Keratinocyte (primary cell): ENCODE results near the gene NMT1. TPM values are rescaled to one million over a fixed set of nuclear protein-coding genes. Genes with fewer than 3 reads are reported as not detected.

Experiments used
- DNase-seq: peaks from one replicate; pipeline ENCODE4 v3.0.0-alpha.2; 2011; ENCODE audit warnings: low read depth, missing footprints, low spot score
- FAIRE-seq: peaks from 2 replicates; lab custom pipeline; 2011; peaks lifted over from hg19 to GRCh38; lab: Jason Lieb, UNC
- H2AFZ ChIP-seq: 2 replicates; pipeline ENCODE4 v1.6.0; 2012; ENCODE audit warnings: low read length, control low read depth, inconsistent platforms; ENCODE audit not compliant: control insufficient read depth
- H3K27ac ChIP-seq: 2 replicates; pipeline ENCODE4 v1.5.1; 2011; ENCODE audit warnings: low read length; ENCODE audit not compliant: control insufficient read depth, insufficient read depth
- H3K27me3 ChIP-seq: 3 replicates; pipeline ENCODE4 v1.6.0; 2011; ENCODE audit warnings: low read length; ENCODE audit not compliant: control insufficient read depth, insufficient read depth; ENCODE audit errors: extremely low read depth
- H3K36me3 ChIP-seq, 2 experiments: 2 replicates in 1 of 2; 3 replicates in 1 of 2; pipeline ENCODE4 v1.5.1; 2011; ENCODE audit warnings: low read length in 2 of 2, mild to moderate bottlenecking in 1 of 2; ENCODE audit not compliant: control insufficient read depth in 2 of 2, insufficient read depth in 2 of 2; ENCODE audit errors: extremely low read depth in 1 of 2
- H3K4me1 ChIP-seq: 3 replicates; pipeline ENCODE4 v1.5.1; 2011; ENCODE audit warnings: low read length; ENCODE audit not compliant: control insufficient read depth, insufficient read depth; ENCODE audit errors: extremely low read depth
- H3K4me2 ChIP-seq: 3 replicates; pipeline ENCODE4 v1.6.0; 2011; ENCODE audit warnings: low read depth, low read length; ENCODE audit not compliant: control insufficient read depth, insufficient read depth; ENCODE audit errors: extremely low read depth
- H3K4me3 ChIP-seq, 3 experiments: fragments of 200-600 bp in 1 of 3; sonication (generic) in 1 of 3; 2 replicates in 2 of 3; 3 replicates in 1 of 3; pipeline ENCODE4 v1.5.1; 2011 to 2016; ENCODE audit warnings: low read length in 3 of 3, mild to moderate bottlenecking in 3 of 3, control low read depth in 2 of 3, inconsistent platforms in 1 of 3, low read depth in 1 of 3, mixed read lengths in 1 of 3, mixed run types in 1 of 3, moderate library complexity in 1 of 3; ENCODE audit not compliant: control insufficient read depth in 2 of 3, insufficient read depth in 2 of 3; ENCODE audit errors: extremely low read depth in 1 of 3
- H3K79me2 ChIP-seq: 2 replicates; pipeline ENCODE4 v1.6.0; 2012; ENCODE audit warnings: low read length; ENCODE audit not compliant: control insufficient read depth, insufficient read depth
- H3K9ac ChIP-seq: 3 replicates; pipeline ENCODE4 v1.6.0; 2011; ENCODE audit warnings: low read length; ENCODE audit not compliant: control insufficient read depth, insufficient read depth; ENCODE audit errors: extremely low read depth
- H3K9me1 ChIP-seq: 3 replicates; pipeline ENCODE4 v1.6.0; 2011; ENCODE audit warnings: low read length; ENCODE audit not compliant: control insufficient read depth, insufficient read depth; ENCODE audit errors: extremely low read depth
- H3K9me3 ChIP-seq: 2 replicates; pipeline ENCODE4 v1.5.1; 2012; ENCODE audit warnings: low read depth, low read length; ENCODE audit not compliant: control insufficient read depth
- H4K20me1 ChIP-seq: 3 replicates; pipeline ENCODE4 v1.6.0; 2011; ENCODE audit warnings: low read length; ENCODE audit not compliant: control insufficient read depth, insufficient read depth; ENCODE audit errors: extremely low read depth
- CTCF ChIP-seq, 3 experiments: IDR thresholded peaks in 1 of 3; conservative IDR thresholded peaks in 1 of 3; optimal IDR thresholded peaks in 1 of 3; 2 replicates in 2 of 3; 3 replicates in 1 of 3; pipeline versions ENCODE3 to v1.5.1; 2011; ENCODE audit warnings: low read length in 3 of 3, mild to moderate bottlenecking in 3 of 3, moderate library complexity in 2 of 3, control low read depth in 1 of 3, inconsistent platforms in 1 of 3; ENCODE audit not compliant: insufficient read depth in 2 of 3; ENCODE audit errors: extremely low read depth in 1 of 3
- EZH2 ChIP-seq: IDR thresholded peaks from one replicate; pipeline ENCODE4 v1.6.1; 2012; ENCODE audit warnings: inconsistent platforms, mild to moderate bottlenecking, low read length, moderate library complexity
- dilution Hi-C: fragments of 300-500 bp; cut with MboI; formaldehyde crosslinking; loops from one replicate; pipeline ENCODE4 v1.7.0; 2020; ENCODE audit warnings: low sequenced_read_pairs; ENCODE audit not compliant: extremely low pct_ligation_motif_present
- polyA plus RNA-seq, 5 experiments: library from polyadenylated mRNA; depleted of rRNA in 3 of 5; stranded (reverse) in 3 of 5; stranded (forward) in 1 of 5; unstranded in 1 of 5; fragments of >200 nt; gene quantifications; 1 replicate in 1 of 5; 2 replicates in 3 of 5; 3 replicates in 1 of 5; pipeline versions ENCODE4 v1.2.1 to v1.2.3, GENCODE V29; 2011 to 2012; ENCODE audit warnings: missing spikeins in 2 of 5, low read depth in 1 of 5, low replicate concordance in 1 of 5

Gene NMT1
- polyA plus RNA-seq, 1 donor (not counting 4 experiments of a cell fraction or from before 2014, with no cell fraction given) = 101 TPM

- Histone ChIP-seq H3K9me3 (no peaks in the 10 kb centered on the region), H3K36me3 (no peaks in the 10 kb centered on the region), H2AFZ (peak overlapping the region; percentile 67), H3K4me2 (peak overlapping the region; percentile 87), H3K4me3 (peak overlapping the region in 2 of 3 experiments; percentile 58 to 60), H4K20me1 (no peaks in the 10 kb centered on the region), H3K27ac (peak overlapping the region; percentile 61), H3K27me3 (no peaks in the 10 kb centered on the region), H3K4me1 (peaks cover 27% of the 10 kb centered on the region), H3K9ac (peak overlapping the region; percentile 79), H3K9me1 (no peaks in the 10 kb centered on the region), H3K79me2 (peaks cover 4% of the 10 kb centered on the region)
- no peak for FAIRE-seq
- TF ChIP-seq EZH2 (no peak), CTCF (optimal IDR thresholded peaks at IDR 0.05 in 1 of 3, IDR thresholded peaks at IDR 0.05 in 1 of 3, conservative IDR thresholded peaks at IDR 0.05 in 1 of 3; ENCODE audit: extremely low read depth in 1 of 3, insufficient read depth in 2 of 3, low read length in 3 of 3) (no peak)
- DNase-seq = no peak
- dilution Hi-C loops = no loop called here
Measured at GRCh38 chr17:45143767-45144198, 82.7 kb downstream of the NMT1 start.

- dilution Hi-C loops = no loop called here
- H2AFZ ChIP-seq = peak overlapping the region; percentile 67
- H3K27me3 ChIP-seq = no peaks in the 10 kb centered on the region
- H3K36me3 ChIP-seq = no peaks in the 10 kb centered on the region
- H3K9me1 ChIP-seq = no peaks in the 10 kb centered on the region
- H3K4me3 ChIP-seq = peak overlapping the region in 2 of 3 experiments; percentile 58 to 60
- peak overlapping the region; percentile 79 for H3K9ac ChIP-seq
- TF ChIP-seq EZH2 (no peak), CTCF (optimal IDR thresholded peaks at IDR 0.05 in 1 of 3, IDR thresholded peaks at IDR 0.05 in 1 of 3, conservative IDR thresholded peaks at IDR 0.05 in 1 of 3; ENCODE audit: extremely low read depth in 1 of 3, insufficient read depth in 2 of 3, low read length in 3 of 3) (no peak)
- peaks cover 10% of the 10 kb centered on the region for H3K79me2 ChIP-seq
- DNase-seq (no peak), FAIRE-seq (no peak)
- no peaks in the 10 kb centered on the region for H4K20me1 ChIP-seq
- H3K4me1 ChIP-seq = peaks cover 27% of the 10 kb centered on the region
- H3K27ac ChIP-seq = peak overlapping the region; percentile 61
- no peaks in the 10 kb centered on the region for H3K9me3 ChIP-seq
- peak overlapping the region; percentile 87 for H3K4me2 ChIP-seq
Measured at GRCh38 chr17:45144199-45145034, 83.3 kb downstream of the NMT1 start.
